Astrocyte of the cerebellum (primary cell): ENCODE measurements around the gene SCGB1D1.

Experiments used
- DNase-seq: peaks from one replicate; pipeline ENCODE4 v3.0.0-alpha.2; 2011; ENCODE audit warnings: low read depth
- H3K4me3 ChIP-seq: 2 replicates; pipeline ENCODE4 v1.5.1; 2011; ENCODE audit warnings: mild to moderate bottlenecking, low read depth, low read length, moderate library complexity
- in situ Hi-C: cut with HindIII; loops from 2 replicates; pipeline ENCODE4 v1.10.0; 2017; ENCODE audit warnings: low sequenced_read_pairs
- TF ChIP-seq, protein P1 (sequence below): IDR thresholded peaks from 2 replicates; pipeline ENCODE4 v1.5.1; 2012; ENCODE audit warnings: low read length, low read depth, moderate library complexity, mild to moderate bottlenecking; ENCODE audit errors: missing control alignments

SCGB1D1 gene

GRCh38 chr11:62221498-62221897 is 31.5 kb downstream of the SCGB1D1 start:
- no peak overlapping the region for H3K4me3 ChIP-seq
- TF ChIP-seq, protein P1, sequence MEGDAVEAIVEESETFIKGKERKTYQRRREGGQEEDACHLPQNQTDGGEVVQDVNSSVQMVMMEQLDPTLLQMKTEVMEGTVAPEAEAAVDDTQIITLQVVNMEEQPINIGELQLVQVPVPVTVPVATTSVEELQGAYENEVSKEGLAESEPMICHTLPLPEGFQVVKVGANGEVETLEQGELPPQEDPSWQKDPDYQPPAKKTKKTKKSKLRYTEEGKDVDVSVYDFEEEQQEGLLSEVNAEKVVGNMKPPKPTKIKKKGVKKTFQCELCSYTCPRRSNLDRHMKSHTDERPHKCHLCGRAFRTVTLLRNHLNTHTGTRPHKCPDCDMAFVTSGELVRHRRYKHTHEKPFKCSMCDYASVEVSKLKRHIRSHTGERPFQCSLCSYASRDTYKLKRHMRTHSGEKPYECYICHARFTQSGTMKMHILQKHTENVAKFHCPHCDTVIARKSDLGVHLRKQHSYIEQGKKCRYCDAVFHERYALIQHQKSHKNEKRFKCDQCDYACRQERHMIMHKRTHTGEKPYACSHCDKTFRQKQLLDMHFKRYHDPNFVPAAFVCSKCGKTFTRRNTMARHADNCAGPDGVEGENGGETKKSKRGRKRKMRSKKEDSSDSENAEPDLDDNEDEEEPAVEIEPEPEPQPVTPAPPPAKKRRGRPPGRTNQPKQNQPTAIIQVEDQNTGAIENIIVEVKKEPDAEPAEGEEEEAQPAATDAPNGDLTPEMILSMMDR = no peak
- in situ Hi-C loops = no loop called here
- no peak for DNase-seq

- in situ Hi-C loops = no loop called here
- TF ChIP-seq, protein P1 = no peak
- no peak for DNase-seq
These were observed 33.1 kb downstream of the SCGB1D1 start for GRCh38 chr11:62223095-62223494.

GRCh38 chr11:62233730-62234129 is 43.7 kb downstream of the SCGB1D1 start:
- no peak overlapping the region for H3K4me3 ChIP-seq
- no peak for DNase-seq
- in situ Hi-C loops = no loop called here
- TF ChIP-seq, protein P1 = no peak

More at GRCh38 chr11:62223095-62223494, 33.1 kb downstream of the SCGB1D1 start:
- H3K4me3 ChIP-seq = no peak overlapping the region

DNA sequence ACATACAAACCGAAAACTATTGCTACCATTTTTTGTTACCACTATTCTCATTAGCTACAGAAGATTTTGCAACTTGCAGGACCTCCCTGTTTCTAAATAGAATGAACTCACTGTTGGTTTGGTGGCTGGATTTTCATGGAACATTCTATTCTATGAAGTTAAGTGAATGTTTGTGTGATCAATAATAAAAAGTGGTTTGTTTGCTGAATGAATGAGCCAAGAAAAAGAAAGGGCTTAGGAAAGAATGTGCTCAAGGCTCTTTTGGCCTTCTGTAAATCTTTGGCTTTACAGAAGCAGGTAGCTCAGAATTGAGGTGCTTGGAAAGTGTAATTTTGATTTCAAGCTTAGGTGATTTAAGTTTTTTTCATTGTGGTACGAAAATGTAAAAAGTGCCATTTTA is 46.2 kb downstream of the SCGB1D1 start:
- no peak for DNase-seq
- in situ Hi-C loops = no loop called here
- TF ChIP-seq, protein P1 = no peak
- no peak overlapping the region for H3K4me3 ChIP-seq

DNA sequence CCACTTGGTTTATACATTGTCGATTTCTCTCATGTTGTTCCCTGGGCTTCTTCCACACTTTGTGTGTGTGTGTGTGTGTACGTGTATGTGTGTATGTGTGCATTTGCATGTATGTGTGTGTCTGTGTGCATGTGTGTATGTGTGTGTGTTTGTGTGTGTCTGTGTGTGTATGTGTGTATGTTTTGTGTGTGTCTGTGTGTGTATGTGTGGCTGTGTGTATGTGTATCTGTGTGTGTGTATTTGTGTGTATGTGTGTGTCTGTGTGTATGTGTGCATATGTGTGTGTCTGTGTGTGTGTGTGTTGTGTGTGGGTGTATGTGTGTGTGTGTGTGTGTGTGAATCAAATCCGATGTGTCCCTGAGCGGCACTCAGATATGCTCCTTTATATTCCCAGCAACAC is 47.5 kb downstream of the SCGB1D1 start:
- H3K4me3 ChIP-seq = no peak overlapping the region
- in situ Hi-C loops = no loop called here
- TF ChIP-seq, protein P1 = no peak
- no peak for DNase-seq

DNA sequence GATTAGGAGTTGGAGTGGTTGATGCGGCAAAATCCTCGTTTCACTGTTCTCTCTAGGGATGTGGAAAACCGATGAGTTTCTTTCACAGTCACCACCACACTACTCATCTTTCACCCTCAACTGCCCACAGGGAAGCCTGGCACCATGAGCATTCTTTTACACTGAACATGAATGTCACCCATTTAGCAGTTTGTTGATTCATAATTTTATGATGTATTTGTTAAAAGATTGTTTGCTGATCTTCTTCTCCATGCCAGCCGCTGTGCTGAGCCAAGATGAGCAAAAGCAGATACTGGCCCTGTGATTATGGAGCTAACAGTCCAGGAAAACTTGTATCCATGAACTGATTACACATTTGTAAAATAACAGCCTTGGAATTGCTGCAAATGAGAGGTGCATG is 48.1 kb downstream of the SCGB1D1 start:
- no peak for DNase-seq
- in situ Hi-C loops = no loop called here
- TF ChIP-seq, protein P1 = no peak
- H3K4me3 ChIP-seq = no peak overlapping the region

GRCh38 chr11:62241095-62241494 is 51.1 kb downstream of the SCGB1D1 start:
- in situ Hi-C loops = no loop called here
- no peak for DNase-seq
- H3K4me3 ChIP-seq = no peak overlapping the region
- TF ChIP-seq, protein P1 = no peak
